NCI-H187 (cell line): Measurements from ENCODE around the gene HAP1.
A peak's percentile ranks its signal among the peaks of the same experiment; 100 is the strongest.

Experiments used
- DNase-seq, 2 experiments: peaks; one replicate each; lab custom pipeline; 2025; lab: John Stamatoyannopoulos, UW

HAP1 gene

GRCh38 chr17:41762841-41763240 is 28.4 kb upstream of the HAP1 start:
- no peak for DNase-seq

DNA sequence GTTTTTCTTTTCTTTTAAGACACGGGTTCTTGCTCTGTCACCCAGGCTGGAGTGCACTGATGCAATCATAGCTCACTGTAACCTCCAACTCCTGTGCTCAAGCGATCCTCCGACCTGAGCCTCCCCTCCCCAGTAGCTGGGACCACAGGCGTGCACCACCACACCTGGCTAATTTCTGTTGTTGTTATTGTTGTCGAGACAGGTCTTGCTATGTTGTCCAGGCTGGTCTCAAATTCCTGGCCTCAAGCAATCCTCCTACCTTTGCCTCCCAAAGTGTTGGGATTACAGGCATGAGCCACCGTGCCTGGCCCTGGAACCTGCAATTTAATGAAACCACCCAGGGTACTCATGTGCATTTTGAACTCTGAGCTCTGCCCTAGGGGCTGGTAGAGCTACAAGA is 27.9 kb upstream of the HAP1 start:
- DNase-seq = no peak

GRCh38 chr17:41760878-41761277 is 26.4 kb upstream of the HAP1 start:
- no peak for DNase-seq

- no peak for DNase-seq
Measured at GRCh38 chr17:41758601-41759000, 24.2 kb upstream of the HAP1 start.

DNA sequence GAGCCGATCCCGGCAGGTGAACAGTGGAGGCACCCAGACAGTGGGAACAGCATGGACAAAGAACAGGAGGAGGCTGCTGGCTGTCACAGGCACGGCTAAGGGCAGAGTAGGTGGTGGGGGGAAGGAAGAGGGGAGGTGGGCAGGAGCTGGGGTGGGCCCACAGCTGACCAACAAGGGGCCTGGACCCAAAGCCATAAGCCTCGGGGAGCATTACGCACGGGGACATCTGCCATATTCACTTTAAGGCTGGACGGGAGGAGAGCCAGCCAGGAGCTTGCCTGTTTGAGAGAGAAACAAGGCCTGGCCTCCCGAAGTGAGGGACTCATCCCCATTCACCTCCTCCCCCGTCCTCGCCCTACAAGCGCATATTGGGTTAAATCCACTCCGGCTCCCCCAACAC is 19.6 kb upstream of the HAP1 start:
- DNase-seq = no peak

- DNase-seq = no peak
Measured at GRCh38 chr17:41751288-41751687, 16.8 kb upstream of the HAP1 start.

DNA sequence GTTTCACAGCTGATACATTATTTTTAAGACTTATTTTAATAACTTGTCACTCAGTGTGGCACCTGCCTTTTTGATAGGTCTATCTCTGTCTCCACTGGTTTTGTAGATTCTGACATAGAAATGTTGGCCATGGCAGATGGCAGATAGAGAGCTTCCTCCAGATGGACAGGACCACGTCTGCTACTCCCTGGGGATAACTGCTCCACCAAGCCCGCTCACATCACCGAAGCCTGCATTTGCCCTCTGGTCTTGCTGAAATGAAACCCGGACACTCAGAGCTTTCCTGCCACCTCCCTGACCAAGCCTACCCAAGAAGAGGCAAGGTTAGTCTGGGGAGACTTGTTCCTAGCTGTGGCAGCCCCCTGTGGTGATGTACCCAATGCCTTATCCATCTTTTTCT is 16.4 kb upstream of the HAP1 start:
- DNase-seq = no peak

- DNase-seq = no peak
Measured at GRCh38 chr17:41748275-41748674, 13.8 kb upstream of the HAP1 start.

- no peak for DNase-seq
Measured at GRCh38 chr17:41741709-41742108, 7.3 kb upstream of the HAP1 start.

GRCh38 chr17:41740506-41740905 is 6.1 kb upstream of the HAP1 start:
- DNase-seq = no peak

GRCh38 chr17:41739661-41740352 is 5.4 kb upstream of the HAP1 start:
- no peak for DNase-seq

DNA sequence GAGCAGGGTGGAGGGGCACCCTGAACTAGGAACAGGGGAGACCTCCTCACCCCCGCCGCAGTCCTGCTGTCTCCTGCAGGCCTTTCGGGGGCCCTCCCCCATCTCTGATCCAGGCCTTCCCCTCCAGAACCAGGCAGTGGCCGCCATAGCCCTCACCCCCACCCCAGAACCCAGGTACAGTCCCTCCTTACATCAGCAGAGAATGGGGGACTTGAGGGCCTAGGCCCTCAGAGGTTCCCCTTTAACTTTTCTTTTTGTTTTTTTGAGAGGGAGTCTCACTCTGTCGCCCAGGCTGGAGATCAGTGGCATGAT is 4.3 kb upstream of the HAP1 start:
- no peak for DNase-seq

GRCh38 chr17:41738077-41738800 is 3.8 kb upstream of the HAP1 start:
- DNase-seq = peak; percentile 36 to 67

DNA sequence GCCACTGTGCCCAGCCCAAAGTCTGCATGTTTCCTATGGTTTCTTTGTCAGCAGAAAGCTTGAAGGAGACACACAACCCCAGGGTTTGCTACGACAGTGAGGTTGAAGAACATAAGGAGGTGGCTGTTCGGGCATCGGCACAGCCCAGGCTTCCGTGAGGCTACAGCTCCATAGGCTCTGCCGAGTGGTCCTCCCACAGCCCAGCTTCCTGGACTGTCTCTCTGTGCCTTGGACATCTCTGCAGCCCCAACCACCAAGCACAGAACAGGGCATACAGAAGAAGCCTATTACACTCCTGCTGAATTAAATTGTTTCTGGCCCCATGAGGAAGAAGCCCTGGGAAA is 3.2 kb upstream of the HAP1 start:
- DNase-seq = no peak

DNA sequence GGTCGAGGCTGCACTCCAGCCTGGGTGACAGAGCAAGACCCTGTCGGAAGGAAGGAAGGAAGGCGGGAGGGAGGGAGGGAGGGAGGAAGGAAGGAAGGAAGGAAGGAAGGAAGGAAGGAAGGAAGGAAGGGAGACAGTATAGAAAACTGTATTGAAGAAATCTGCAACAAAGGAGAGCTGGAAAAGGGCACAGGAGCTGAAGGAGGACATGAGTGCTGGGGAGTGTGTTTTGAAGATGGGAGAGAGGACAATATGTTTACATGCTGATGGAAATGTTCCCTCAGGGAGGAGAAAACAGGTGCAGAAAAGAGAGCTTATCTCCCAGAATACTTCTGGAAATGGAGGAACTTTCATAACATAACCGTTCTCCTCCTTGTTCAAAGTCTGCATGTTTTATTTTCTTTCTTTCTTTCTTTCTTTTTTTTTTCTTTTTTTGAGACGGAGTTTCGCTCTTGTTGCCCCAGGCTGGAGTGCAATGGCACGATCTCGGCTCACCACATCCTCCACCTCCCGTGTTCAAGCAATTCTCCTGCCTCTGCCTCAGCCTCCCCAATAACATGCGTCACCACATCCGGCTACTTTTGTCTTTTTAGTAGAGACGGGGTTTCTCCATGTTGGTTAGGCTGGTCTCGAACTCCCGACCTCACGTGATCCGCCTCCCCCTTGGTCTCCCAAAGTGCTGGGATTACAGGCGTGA is 2.7 kb upstream of the HAP1 start:
- no peak for DNase-seq

GRCh38 chr17:41735744-41736143 is 1.3 kb upstream of the HAP1 start:
- no peak for DNase-seq

GRCh38 chr17:41734949-41735313 is 488 bp upstream of the HAP1 start:
- DNase-seq = no peak

GRCh38 chr17:41733348-41734138 is 900 bp downstream of the HAP1 start:
- DNase-seq = no peak

GRCh38 chr17:41731836-41732235 is 2.6 kb downstream of the HAP1 start:
- DNase-seq = no peak

GRCh38 chr17:41730479-41730878 is 4.0 kb downstream of the HAP1 start:
- DNase-seq = no peak

DNA sequence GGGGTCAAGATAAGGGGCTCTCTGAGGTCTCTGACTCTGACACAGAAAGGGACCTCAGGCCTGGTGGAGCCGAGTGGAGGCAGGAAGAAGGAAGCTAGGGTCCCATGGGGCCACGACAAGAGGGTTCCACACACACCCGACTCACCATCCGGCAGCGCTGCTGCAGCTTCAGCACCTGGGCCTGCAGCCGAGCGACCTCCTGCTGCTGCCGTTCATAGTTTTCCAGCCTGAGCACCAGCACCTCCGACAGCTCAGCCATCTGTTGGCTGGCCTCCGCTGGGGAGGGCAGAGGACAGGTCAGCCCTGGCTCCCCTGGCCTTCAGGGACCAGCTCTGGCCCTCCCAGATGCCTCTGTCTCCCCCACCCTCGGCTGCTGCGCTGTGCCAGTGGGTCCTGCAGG is 6.4 kb downstream of the HAP1 start:
- no peak for DNase-seq

DNA sequence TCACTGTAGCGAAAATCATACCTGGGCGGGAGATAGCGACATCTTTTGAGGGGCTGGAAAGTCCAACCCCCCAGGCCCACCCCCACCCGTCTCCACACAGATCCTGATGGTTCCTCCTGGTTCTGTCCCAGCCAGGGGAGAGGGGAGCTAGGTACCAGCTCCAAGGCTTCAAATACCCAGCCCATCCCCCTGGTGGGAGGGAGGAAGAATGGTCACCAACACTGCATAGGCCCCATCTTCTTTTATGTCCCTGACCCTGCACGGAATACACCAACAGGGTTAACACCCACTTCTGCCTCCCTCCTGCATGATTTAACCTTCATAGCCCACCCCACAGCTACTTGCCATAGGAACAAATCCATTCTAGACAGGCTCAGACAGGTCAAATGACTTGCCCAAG is 9.3 kb downstream of the HAP1 start:
- no peak for DNase-seq
